ENCODE measurements around the gene POLR1A.

POLR1A gene

GRCh38 chr2:86094229-86094628 is 11.5 kb downstream of the POLR1A start:
- DNase-seq = no peak

GRCh38 chr2:86087936-86088850 is 17.5 kb downstream of the POLR1A start:
- DNase-seq = no peak

GRCh38 chr2:86082756-86083155 is 22.9 kb downstream of the POLR1A start:
- DNase-seq = no peak

GRCh38 chr2:86081724-86082123 is 24.0 kb downstream of the POLR1A start:
- no peak for DNase-seq

- peak; percentile 86 for DNase-seq
Observed at GRCh38 chr2:86079981-86080911, 25.4 kb downstream of the POLR1A start.

- DNase-seq = no peak
Observed at GRCh38 chr2:86078774-86079545, 26.7 kb downstream of the POLR1A start.

GRCh38 chr2:86075886-86076285 is 29.8 kb downstream of the POLR1A start:
- DNase-seq = no peak

GRCh38 chr2:86074811-86075210 is 30.9 kb downstream of the POLR1A start:
- no peak for DNase-seq

GRCh38 chr2:86074256-86074655 is 31.4 kb downstream of the POLR1A start:
- no peak for DNase-seq

- no peak for DNase-seq
Observed at GRCh38 chr2:86073225-86073624, 32.5 kb downstream of the POLR1A start.

- DNase-seq = no peak
Observed at GRCh38 chr2:86072271-86072858, 33.3 kb downstream of the POLR1A start.

GRCh38 chr2:86070868-86071267 is 34.8 kb downstream of the POLR1A start:
- DNase-seq = no peak

- no peak for DNase-seq
Observed at GRCh38 chr2:86069783-86070339, 35.8 kb downstream of the POLR1A start.

GRCh38 chr2:86069091-86069685 is 36.5 kb downstream of the POLR1A start:
- DNase-seq = no peak

GRCh38 chr2:86068648-86069047 is 37.0 kb downstream of the POLR1A start:
- no peak for DNase-seq

GRCh38 chr2:86068136-86068588 is 37.5 kb downstream of the POLR1A start:
- DNase-seq = peak; percentile 54

GRCh38 chr2:86066915-86067314 is 38.8 kb downstream of the POLR1A start:
- no peak for DNase-seq

GRCh38 chr2:86066007-86066578 is 39.6 kb downstream of the POLR1A start:
- no peak for DNase-seq

GRCh38 chr2:86065512-86065911 is 40.2 kb downstream of the POLR1A start:
- no peak for DNase-seq

- DNase-seq = no peak
Observed at GRCh38 chr2:86064006-86064405, 41.7 kb downstream of the POLR1A start.

- no peak for DNase-seq
Observed at GRCh38 chr2:86062043-86062442, 43.6 kb downstream of the POLR1A start.

Data from stimulated activated CD8-positive, alpha-beta memory T cell treated with anti-CD3 and anti-CD28 coated beads, Interleukin-4, amount 100 ng/mL, for 48 hours (primary cell).